H1 (cell line): ENCODE results near the gene CCDC88C. TPM values are rescaled to one million over a fixed set of nuclear protein-coding genes. Genes with fewer than 3 reads are reported as not detected.

ENCODE experiments used
- ASH2L ChIP-seq: fragments of 200-600, 300-600 bp; sonication (generic); IDR thresholded peaks from one replicate; pipeline ENCODE4 v1.7.1; 2017; ENCODE audit warnings: low read length
- CBX5 ChIP-seq: fragments of 300-800, 300-1000 bp; sonication (generic); IDR thresholded peaks from 2 replicates; pipeline ENCODE4 v1.7.1; 2016; ENCODE audit warnings: antibody characterized with exemption, low read length, low read depth
- CHD7 ChIP-seq: fragments of 300-600 bp; sonication (generic); IDR thresholded peaks from 2 replicates; pipeline ENCODE4 v1.7.1; 2012; ENCODE audit warnings: low read length, moderate library complexity, mild to moderate bottlenecking, inconsistent platforms; ENCODE audit not compliant: insufficient replicate concordance
- EZH2 ChIP-seq: fragments of 200-600 bp; sonication (generic); IDR thresholded peaks from 2 replicates; pipeline ENCODE4 v1.7.1; 2012; ENCODE audit warnings: low read depth, mild to moderate bottlenecking, moderate library complexity, low read length, inconsistent platforms; ENCODE audit not compliant: severe bottlenecking
- HDAC6 ChIP-seq: IDR thresholded peaks from one replicate; pipeline ENCODE4 v1.7.1; 2012; ENCODE audit warnings: low read depth, mild to moderate bottlenecking, inconsistent platforms, low read length, moderate library complexity
- NRF1 ChIP-seq: IDR thresholded peaks from 2 replicates; pipeline ENCODE4 v1.6.1; 2011; ENCODE audit warnings: mild to moderate bottlenecking, low read depth, low read length, improper control_type of control experiment
- RNF2 ChIP-seq: fragments of 200-900, 300-1000 bp; sonication (generic); IDR thresholded peaks from 2 replicates; pipeline ENCODE4 v1.7.1; 2016; ENCODE audit warnings: borderline replicate concordance, low read depth, mild to moderate bottlenecking, antibody characterized with exemption, low read length; ENCODE audit not compliant: poor library complexity, severe bottlenecking; ENCODE audit errors: missing control alignments
- SIX5 ChIP-seq: IDR thresholded peaks from 2 replicates; pipeline ENCODE4 v1.6.1; 2011; ENCODE audit warnings: mild to moderate bottlenecking, low read depth, low read length
- TAF7 ChIP-seq: optimal IDR thresholded peaks from 2 replicates; pipeline ENCODE3; 2011; ENCODE audit warnings: low read depth, mild to moderate bottlenecking, inconsistent platforms, low read length, moderate library complexity, borderline replicate concordance
- polyA plus RNA-seq, 7 experiments: library from polyadenylated mRNA; depleted of rRNA in 3 of 7; stranded (reverse) in 5 of 7; unstranded in 2 of 7; fragments of >200 nt in 5 of 7; fragments of 200-250 nt in 2 of 7; gene quantifications; 1 replicate in 5 of 7; 2 replicates in 1 of 7; 4 replicates in 1 of 7; pipeline versions ENCODE4 v1.2.1 to v1.2.3, GENCODE V29; 2011 to 2013; ENCODE audit warnings: missing spikeins in 2 of 7, mixed read lengths in 2 of 7
- total RNA-seq: library from RNA; stranded (reverse); fragmentation: NEBNext Ultra II Directional; extraction: Animal tissue kit (Norgen Biotek cat#: 25700); gene quantifications from 2 replicates; pipeline ENCODE4 v1.2.1, GENCODE V29; 2021

The CCDC88C gene
- total and polyA plus RNA-seq, 2 of the 8 experiments (the other 6 are each of a cell fraction or from before 2014, with no cell fraction given), result 10.3 to 57.7 TPM

- no peak for TF ChIP-seq CHD7
- no peak for TF ChIP-seq EZH2
- no peak for TF ChIP-seq HDAC6
- TF ChIP-seq SIX5, result no peak
- TF ChIP-seq TAF7, result no peak
- TF ChIP-seq RNF2, result no peak
- TF ChIP-seq ASH2L, result no peak
- TF ChIP-seq CBX5, result no peak
- no peak for TF ChIP-seq NRF1
These were observed 84.0 kb downstream of the CCDC88C start (continued) for GRCh38 chr14:91333650-91334039.
